Breast epithelium (tissue), 3 donors: ENCODE data around the gene PRKAR2A.

Source experiments
- POLR2A ChIP-seq: fragments of 450-650 bp; IDR thresholded peaks from one replicate; pipeline ENCODE4 v1.6.1; 2016; ENCODE audit warnings: antibody characterized with exemption, mild to moderate bottlenecking, moderate library complexity
- TF ChIP-seq, protein P1 (sequence below), 3 donors: fragments of 450-650 bp; IDR thresholded peaks; one replicate each; pipeline ENCODE4 v1.5.1; 2016 to 2017; ENCODE audit warnings: antibody characterized with exemption in 3 of 3, mild to moderate bottlenecking in 3 of 3, moderate library complexity in 3 of 3

DNA sequence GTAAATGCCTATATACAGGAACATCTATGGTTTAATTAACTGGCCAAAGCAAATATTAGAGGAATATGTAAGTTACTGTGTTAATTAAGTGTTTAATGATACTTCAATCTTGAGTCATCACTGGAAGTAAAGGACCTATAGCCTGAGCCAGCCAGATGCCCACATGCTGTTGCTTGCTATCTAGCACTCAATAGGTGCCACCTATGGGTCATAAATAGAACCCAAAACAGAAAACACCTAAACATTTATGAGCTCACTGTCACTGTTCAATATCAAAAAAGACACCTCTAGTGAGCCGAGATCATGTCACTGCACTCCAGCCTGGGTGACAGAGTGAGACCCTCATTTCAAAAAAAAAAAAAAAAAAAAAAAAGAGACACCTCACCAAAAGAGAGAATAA lies 82.3 kb downstream of the PRKAR2A start:
- no peak for TF ChIP-seq POLR2A
- TF ChIP-seq, protein P1, sequence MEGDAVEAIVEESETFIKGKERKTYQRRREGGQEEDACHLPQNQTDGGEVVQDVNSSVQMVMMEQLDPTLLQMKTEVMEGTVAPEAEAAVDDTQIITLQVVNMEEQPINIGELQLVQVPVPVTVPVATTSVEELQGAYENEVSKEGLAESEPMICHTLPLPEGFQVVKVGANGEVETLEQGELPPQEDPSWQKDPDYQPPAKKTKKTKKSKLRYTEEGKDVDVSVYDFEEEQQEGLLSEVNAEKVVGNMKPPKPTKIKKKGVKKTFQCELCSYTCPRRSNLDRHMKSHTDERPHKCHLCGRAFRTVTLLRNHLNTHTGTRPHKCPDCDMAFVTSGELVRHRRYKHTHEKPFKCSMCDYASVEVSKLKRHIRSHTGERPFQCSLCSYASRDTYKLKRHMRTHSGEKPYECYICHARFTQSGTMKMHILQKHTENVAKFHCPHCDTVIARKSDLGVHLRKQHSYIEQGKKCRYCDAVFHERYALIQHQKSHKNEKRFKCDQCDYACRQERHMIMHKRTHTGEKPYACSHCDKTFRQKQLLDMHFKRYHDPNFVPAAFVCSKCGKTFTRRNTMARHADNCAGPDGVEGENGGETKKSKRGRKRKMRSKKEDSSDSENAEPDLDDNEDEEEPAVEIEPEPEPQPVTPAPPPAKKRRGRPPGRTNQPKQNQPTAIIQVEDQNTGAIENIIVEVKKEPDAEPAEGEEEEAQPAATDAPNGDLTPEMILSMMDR (IDR thresholded peaks at IDR 0.05): no peak
